GM10248 (cell line): ENCODE results near the gene LRRC8B.

ENCODE experiments used
- CTCF ChIA-PET: fragments of 300-600 bp; sonication (Branson Sonifier 250); formaldehyde crosslinking; extraction: SDS; loops from one replicate; lab custom pipeline; 2021; ENCODE audit warnings: antibody characterized with exemption; lab: Yijun Ruan, JAX
- POLR2A ChIA-PET: fragments of 350-650 bp; sonication (Branson Sonifier 250); formaldehyde crosslinking; extraction: SDS; loops from one replicate; lab custom pipeline; 2020; ENCODE audit warnings: antibody characterized with exemption; lab: Yijun Ruan, JAX
- DNase-seq: peaks from one replicate; pipeline ENCODE4 v3.0.0; 2012; ENCODE audit errors: extremely low spot score
- CTCF ChIP-seq: IDR thresholded peaks from 2 replicates; pipeline ENCODE4 v1.5.1; 2012; ENCODE audit warnings: mild to moderate bottlenecking, low read depth; ENCODE audit errors: extremely low read depth, missing control alignments, control extremely low read depth

The LRRC8B gene

GRCh38 chr1:89641781-89642180 is 117.2 kb downstream of the LRRC8B start:
- ChIA-PET CTCF (interaction anchor here (1.5 to 1.8 kb wide), 2 partner anchors 14 to 121 kb away, joined by 5 to 6 read pairs; no protein-coding TSS in a partner anchor), POLR2A (no interaction called here)
- TF ChIP-seq CTCF: no peak
- no peak for DNase-seq

GRCh38 chr1:89643577-89643976 is 118.9 kb downstream of the LRRC8B start:
- ChIA-PET CTCF (interaction anchor here (1.0 to 1.5 kb wide), 3 partner anchors 11 to 29 kb away, joined by 3 read pairs; no protein-coding TSS in a partner anchor), POLR2A (no interaction called here)
- no peak for TF ChIP-seq CTCF
- no peak for DNase-seq

- ChIA-PET POLR2A (no interaction called here), CTCF (interaction anchor here (0.8 to 1.5 kb wide), 6 partner anchors 10 to 119 kb away, joined by 3 read pairs; no protein-coding TSS in a partner anchor)
- no peak for DNase-seq
- TF ChIP-seq CTCF: no peak
These were observed 119.6 kb downstream of the LRRC8B start for GRCh38 chr1:89644119-89644814.

- TF ChIP-seq CTCF: no peak
- POLR2A ChIA-PET: no interaction called here
- no peak for DNase-seq
- CTCF ChIA-PET: interaction anchor here (2.4 kb wide), 1 partner anchor 116 kb away, joined by 8 read pairs; no protein-coding TSS in a partner anchor
These were observed 121.6 kb downstream of the LRRC8B start for GRCh38 chr1:89646259-89646658.
